GM20000 (cell line): Measurements from ENCODE around the gene PAIP2.

ENCODE experiments used
- DNase-seq: peaks from one replicate; pipeline ENCODE4 v3.0.0; 2012; ENCODE audit warnings: low spot score
- TF ChIP-seq, protein P1 (sequence below): IDR thresholded peaks from 2 replicates; pipeline ENCODE4 v1.5.1; 2012; ENCODE audit warnings: mild to moderate bottlenecking, control low read depth; ENCODE audit errors: extremely low read depth, missing control alignments

The PAIP2 gene

DNA sequence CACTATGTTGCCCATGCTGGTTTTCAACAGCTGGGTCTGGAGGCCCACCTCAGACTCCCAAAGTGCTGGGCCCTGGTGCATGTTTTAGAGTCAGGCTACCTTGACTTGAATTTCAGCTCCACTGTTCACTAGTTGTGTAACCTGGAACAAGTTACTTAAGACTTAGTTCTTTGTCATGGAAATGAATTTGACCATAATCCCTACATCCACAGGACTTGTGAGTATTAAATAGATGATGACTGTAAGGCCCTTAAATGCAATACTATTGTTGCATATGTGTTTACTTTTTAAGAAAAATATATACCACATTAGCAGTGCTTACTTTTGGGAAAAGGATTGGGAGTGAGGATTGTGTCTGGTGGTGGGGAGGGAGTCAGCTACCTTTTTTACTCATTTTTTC is 16.4 kb downstream of the PAIP2 start:
- TF ChIP-seq, protein P1, sequence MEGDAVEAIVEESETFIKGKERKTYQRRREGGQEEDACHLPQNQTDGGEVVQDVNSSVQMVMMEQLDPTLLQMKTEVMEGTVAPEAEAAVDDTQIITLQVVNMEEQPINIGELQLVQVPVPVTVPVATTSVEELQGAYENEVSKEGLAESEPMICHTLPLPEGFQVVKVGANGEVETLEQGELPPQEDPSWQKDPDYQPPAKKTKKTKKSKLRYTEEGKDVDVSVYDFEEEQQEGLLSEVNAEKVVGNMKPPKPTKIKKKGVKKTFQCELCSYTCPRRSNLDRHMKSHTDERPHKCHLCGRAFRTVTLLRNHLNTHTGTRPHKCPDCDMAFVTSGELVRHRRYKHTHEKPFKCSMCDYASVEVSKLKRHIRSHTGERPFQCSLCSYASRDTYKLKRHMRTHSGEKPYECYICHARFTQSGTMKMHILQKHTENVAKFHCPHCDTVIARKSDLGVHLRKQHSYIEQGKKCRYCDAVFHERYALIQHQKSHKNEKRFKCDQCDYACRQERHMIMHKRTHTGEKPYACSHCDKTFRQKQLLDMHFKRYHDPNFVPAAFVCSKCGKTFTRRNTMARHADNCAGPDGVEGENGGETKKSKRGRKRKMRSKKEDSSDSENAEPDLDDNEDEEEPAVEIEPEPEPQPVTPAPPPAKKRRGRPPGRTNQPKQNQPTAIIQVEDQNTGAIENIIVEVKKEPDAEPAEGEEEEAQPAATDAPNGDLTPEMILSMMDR = no peak
- DNase-seq = no peak

DNA sequence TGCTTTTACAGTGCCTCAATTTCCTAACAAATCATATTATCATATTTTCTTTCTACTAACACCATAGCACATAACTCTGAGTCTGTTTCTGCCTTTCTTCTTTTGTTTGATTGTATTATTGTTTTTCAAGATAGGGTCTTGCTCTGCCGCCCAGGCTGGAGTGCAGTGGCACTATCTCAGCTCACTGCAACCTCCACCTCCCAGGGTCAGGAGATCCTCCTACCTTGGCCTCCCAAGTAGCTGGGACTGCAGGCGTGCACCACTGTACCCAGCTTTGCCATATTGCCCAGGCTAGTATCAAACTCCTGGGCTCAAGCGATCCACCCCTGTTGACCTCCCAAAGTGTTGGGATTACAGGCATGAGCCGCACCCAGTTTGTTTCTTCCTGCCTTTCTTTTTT is 18.7 kb downstream of the PAIP2 start:
- DNase-seq = no peak
- TF ChIP-seq, protein P1 = no peak

GRCh38 chr5:139361835-139362429 is 20.3 kb downstream of the PAIP2 start:
- DNase-seq = no peak
- TF ChIP-seq, protein P1 = no peak

DNA sequence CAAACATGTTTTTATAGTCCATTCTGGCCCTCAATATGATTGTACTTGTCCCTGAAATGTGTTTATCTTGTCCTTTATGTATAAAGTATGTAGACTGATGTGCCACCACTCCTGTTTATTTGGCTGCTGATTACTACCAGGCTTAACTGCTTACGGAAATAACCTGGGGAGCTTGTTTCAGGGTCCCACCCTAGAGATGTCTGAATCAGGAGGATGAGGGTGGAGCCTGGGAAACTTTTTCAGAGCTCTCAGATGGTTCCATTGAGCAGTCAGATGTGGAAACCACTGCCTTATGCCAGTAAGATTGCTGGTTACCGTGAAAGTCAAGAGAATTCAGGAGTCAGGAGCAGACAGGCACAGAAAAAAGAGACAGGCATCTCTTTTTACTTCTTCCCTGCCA is 22.3 kb downstream of the PAIP2 start:
- no peak for DNase-seq
- TF ChIP-seq, protein P1 = no peak

- TF ChIP-seq, protein P1 = no peak
- no peak for DNase-seq
These were observed 22.8 kb downstream of the PAIP2 start for GRCh38 chr5:139364466-139364865.

GRCh38 chr5:139368613-139369012 is 27.0 kb downstream of the PAIP2 start:
- TF ChIP-seq, protein P1 = no peak
- no peak for DNase-seq

- DNase-seq = no peak
- TF ChIP-seq, protein P1 = no peak
These were observed 27.5 kb downstream of the PAIP2 start for GRCh38 chr5:139369181-139369580.
